ENCODE data around the gene CRIP2.
A peak's percentile ranks its signal among the peaks of the same experiment; 100 is the strongest.

CRIP2 gene

GRCh38 chr14:105461903-105462302 is 12.7 kb upstream of the CRIP2 start:
- no peak for DNase-seq (ENCODE audit: low read depth in 2 of 2, low spot score in 1 of 2)

- no peak for DNase-seq (ENCODE audit: low read depth in 2 of 2, low spot score in 1 of 2)
Measured at GRCh38 chr14:105464501-105464900, 10.1 kb upstream of the CRIP2 start.

- no peak for DNase-seq (ENCODE audit: low read depth in 2 of 2, low spot score in 1 of 2)
Measured at GRCh38 chr14:105465209-105466031, 9.2 kb upstream of the CRIP2 start.

GRCh38 chr14:105466531-105467248 is 7.9 kb upstream of the CRIP2 start:
- DNase-seq (ENCODE audit: low read depth in 2 of 2, low spot score in 1 of 2), result no peak

GRCh38 chr14:105467249-105467941 is 7.2 kb upstream of the CRIP2 start:
- DNase-seq (ENCODE audit: low read depth in 2 of 2, low spot score in 1 of 2), result no peak

- DNase-seq (ENCODE audit: low read depth in 2 of 2, low spot score in 1 of 2), result no peak
Measured at GRCh38 chr14:105467942-105468471, 6.6 kb upstream of the CRIP2 start.

- DNase-seq (ENCODE audit: low read depth in 2 of 2, low spot score in 1 of 2), result no peak
Measured at GRCh38 chr14:105468621-105469241, 5.9 kb upstream of the CRIP2 start.

GRCh38 chr14:105469456-105470349 is 4.9 kb upstream of the CRIP2 start:
- DNase-seq (ENCODE audit: low read depth in 2 of 2, low spot score in 1 of 2), result no peak

- no peak for DNase-seq (ENCODE audit: low read depth in 2 of 2, low spot score in 1 of 2)
Measured at GRCh38 chr14:105470350-105471296, 4.0 kb upstream of the CRIP2 start.

- no peak for DNase-seq (ENCODE audit: low read depth in 2 of 2, low spot score in 1 of 2)
Measured at GRCh38 chr14:105471297-105471821, 3.3 kb upstream of the CRIP2 start.

GRCh38 chr14:105471823-105472485 is 2.7 kb upstream of the CRIP2 start:
- no peak for DNase-seq (ENCODE audit: low read depth in 2 of 2, low spot score in 1 of 2)

- DNase-seq (ENCODE audit: low read depth in 2 of 2, low spot score in 1 of 2), result no peak
Measured at GRCh38 chr14:105472486-105472991, 2.1 kb upstream of the CRIP2 start.

- no peak for DNase-seq (ENCODE audit: low read depth in 2 of 2, low spot score in 1 of 2)
Measured at GRCh38 chr14:105473033-105473676, 1.5 kb upstream of the CRIP2 start.

GRCh38 chr14:105473677-105474482 is 741 bp upstream of the CRIP2 start:
- DNase-seq (ENCODE audit: low read depth in 2 of 2, low spot score in 1 of 2), result peak in 1 of 2 donors; percentile 53

GRCh38 chr14:105475269-105476096 is 862 bp downstream of the CRIP2 start:
- DNase-seq (ENCODE audit: low read depth in 2 of 2, low spot score in 1 of 2), result no peak

Data from stimulated activated CD8-positive, alpha-beta memory T cell treated with anti-CD3 and anti-CD28 coated beads, Interleukin-4, amount 100 ng/mL, for 1 hour (primary cell).